Astrocyte (in vitro differentiated cells and primary cell): ENCODE data around the gene KCNMA1.

Experiments
- CTCF ChIP-seq: IDR thresholded peaks from 2 replicates; pipeline ENCODE4 v1.5.1; 2011; ENCODE audit warnings: low read depth, mild to moderate bottlenecking, inconsistent platforms, low read length, moderate library complexity; ENCODE audit not compliant: insufficient read depth
- EZH2 ChIP-seq: IDR thresholded peaks from 2 replicates; pipeline ENCODE4 v1.6.1; 2012; ENCODE audit warnings: mild to moderate bottlenecking, low read length, inconsistent platforms; ENCODE audit not compliant: insufficient read depth

GRCh38 chr10:77583527-77583926 lies 54.1 kb downstream of the KCNMA1 start:
- TF ChIP-seq CTCF (no peak), EZH2 (no peak)
